HL-60 (cell line): ENCODE results near the gene CHCHD6.

Experiments
- DNase-seq, 2 experiments: peaks; one replicate each; pipeline ENCODE4 v3.0.0-alpha.2; 2010 to 2020; ENCODE audit warnings: low read depth in 1 of 2, low spot score in 1 of 2
- H3K27ac ChIP-seq: fragments of 250-450 bp; sonication (Bioruptor Pico); replicated peaks from 2 replicates; pipeline ENCODE4 v1.5.1; 2020; ENCODE audit warnings: mild to moderate bottlenecking, moderate library complexity
- H3K27me3 ChIP-seq: fragments of 250-450 bp; sonication (Bioruptor Pico); 2 replicates; pipeline ENCODE4 v1.5.1; 2021; ENCODE audit warnings: mild to moderate bottlenecking, moderate library complexity; ENCODE audit not compliant: insufficient read depth, poor library complexity, severe bottlenecking
- H3K4me3 ChIP-seq: replicated peaks from 2 replicates; pipeline ENCODE4 v1.5.1; 2011; ENCODE audit warnings: mild to moderate bottlenecking, control low read depth, low read length; ENCODE audit not compliant: insufficient read depth
- GABPA ChIP-seq: IDR thresholded peaks from 2 replicates; pipeline ENCODE4 v1.6.1; 2012; ENCODE audit warnings: low read depth
- POLR2AphosphoS5 ChIP-seq: IDR thresholded peaks from 2 replicates; pipeline ENCODE4 v1.6.1; 2012; ENCODE audit warnings: low read depth
- SPI1 ChIP-seq: IDR thresholded peaks from 2 replicates; pipeline ENCODE4 v1.6.1; 2012; ENCODE audit warnings: low read depth, mild to moderate bottlenecking, borderline replicate concordance
- TF ChIP-seq, protein P1 (sequence below): IDR thresholded peaks from one replicate; pipeline ENCODE4 v1.5.1; 2011; ENCODE audit warnings: low read length, control low read depth, inconsistent platforms; ENCODE audit not compliant: insufficient read depth
- TF ChIP-seq, protein P2 (sequence below): IDR thresholded peaks from 2 replicates; pipeline ENCODE4 v1.6.1; 2012; ENCODE audit warnings: low read depth; ENCODE audit not compliant: insufficient replicate concordance

CHCHD6 gene

DNA sequence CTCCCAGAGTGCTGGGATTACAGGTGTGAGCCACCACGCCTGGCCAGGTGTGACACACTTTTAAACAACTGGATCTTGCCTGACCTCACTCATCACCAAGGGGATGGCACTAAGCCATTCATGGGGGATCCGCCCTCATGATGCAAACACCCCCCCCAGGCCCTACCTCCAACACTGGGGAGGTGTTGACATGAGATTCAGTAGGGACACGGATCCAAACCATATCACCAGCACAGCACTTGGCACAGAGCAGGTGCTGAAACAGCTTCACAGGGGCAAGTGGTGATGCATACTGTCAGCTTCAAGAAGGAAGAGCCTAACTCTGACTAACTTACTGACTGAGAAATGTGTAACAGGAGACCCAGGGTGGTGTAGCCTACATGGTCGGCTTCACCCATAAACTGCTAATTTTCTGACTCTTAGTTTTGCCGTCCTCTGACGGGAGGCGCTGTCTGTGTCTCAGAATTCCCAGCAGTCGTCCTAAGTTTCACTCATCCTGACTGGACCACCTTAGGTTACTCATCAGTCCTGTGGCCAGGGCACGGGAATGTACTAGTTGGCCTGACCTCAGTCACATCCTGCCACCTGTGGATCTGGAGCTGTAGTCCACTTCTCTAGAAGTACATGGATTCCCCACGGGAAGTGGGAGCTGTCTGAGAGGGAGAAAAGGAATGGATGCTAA is 197.0 kb downstream of the CHCHD6 start:
- Histone ChIP-seq H3K27me3 (no peaks in the 10 kb centered on the region), H3K4me3 (no peak overlapping the region), H3K27ac (no peak overlapping the region)
- TF ChIP-seq, protein P1, sequence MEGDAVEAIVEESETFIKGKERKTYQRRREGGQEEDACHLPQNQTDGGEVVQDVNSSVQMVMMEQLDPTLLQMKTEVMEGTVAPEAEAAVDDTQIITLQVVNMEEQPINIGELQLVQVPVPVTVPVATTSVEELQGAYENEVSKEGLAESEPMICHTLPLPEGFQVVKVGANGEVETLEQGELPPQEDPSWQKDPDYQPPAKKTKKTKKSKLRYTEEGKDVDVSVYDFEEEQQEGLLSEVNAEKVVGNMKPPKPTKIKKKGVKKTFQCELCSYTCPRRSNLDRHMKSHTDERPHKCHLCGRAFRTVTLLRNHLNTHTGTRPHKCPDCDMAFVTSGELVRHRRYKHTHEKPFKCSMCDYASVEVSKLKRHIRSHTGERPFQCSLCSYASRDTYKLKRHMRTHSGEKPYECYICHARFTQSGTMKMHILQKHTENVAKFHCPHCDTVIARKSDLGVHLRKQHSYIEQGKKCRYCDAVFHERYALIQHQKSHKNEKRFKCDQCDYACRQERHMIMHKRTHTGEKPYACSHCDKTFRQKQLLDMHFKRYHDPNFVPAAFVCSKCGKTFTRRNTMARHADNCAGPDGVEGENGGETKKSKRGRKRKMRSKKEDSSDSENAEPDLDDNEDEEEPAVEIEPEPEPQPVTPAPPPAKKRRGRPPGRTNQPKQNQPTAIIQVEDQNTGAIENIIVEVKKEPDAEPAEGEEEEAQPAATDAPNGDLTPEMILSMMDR, result no peak
- DNase-seq, result no peak

DNA sequence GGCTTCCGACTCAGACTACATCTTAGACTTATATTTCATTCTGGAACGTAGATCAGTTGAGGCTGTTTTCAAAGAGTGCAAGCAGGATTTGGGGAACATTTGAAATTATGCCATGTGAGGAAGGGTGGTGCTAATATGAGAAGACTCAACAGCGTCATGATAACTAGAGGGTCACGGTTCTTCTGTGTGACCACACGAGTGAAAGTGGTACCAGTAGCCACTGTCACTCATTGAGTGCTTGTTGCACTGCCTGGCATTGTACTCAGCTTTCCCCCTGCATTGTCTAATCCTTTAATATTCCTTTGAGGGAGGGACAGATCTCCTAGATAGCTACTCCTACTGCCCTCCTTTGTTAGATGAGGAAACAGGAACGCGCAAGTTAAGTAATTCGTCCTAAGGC is 197.6 kb downstream of the CHCHD6 start:
- no peak overlapping the region for H3K27ac ChIP-seq
- H3K4me3 ChIP-seq, result no peak overlapping the region
- peaks cover 1% of the 10 kb centered on the region for H3K27me3 ChIP-seq
- TF ChIP-seq POLR2AphosphoS5 (no peak), SPI1 (no peak)
- TF ChIP-seq, protein P2, sequence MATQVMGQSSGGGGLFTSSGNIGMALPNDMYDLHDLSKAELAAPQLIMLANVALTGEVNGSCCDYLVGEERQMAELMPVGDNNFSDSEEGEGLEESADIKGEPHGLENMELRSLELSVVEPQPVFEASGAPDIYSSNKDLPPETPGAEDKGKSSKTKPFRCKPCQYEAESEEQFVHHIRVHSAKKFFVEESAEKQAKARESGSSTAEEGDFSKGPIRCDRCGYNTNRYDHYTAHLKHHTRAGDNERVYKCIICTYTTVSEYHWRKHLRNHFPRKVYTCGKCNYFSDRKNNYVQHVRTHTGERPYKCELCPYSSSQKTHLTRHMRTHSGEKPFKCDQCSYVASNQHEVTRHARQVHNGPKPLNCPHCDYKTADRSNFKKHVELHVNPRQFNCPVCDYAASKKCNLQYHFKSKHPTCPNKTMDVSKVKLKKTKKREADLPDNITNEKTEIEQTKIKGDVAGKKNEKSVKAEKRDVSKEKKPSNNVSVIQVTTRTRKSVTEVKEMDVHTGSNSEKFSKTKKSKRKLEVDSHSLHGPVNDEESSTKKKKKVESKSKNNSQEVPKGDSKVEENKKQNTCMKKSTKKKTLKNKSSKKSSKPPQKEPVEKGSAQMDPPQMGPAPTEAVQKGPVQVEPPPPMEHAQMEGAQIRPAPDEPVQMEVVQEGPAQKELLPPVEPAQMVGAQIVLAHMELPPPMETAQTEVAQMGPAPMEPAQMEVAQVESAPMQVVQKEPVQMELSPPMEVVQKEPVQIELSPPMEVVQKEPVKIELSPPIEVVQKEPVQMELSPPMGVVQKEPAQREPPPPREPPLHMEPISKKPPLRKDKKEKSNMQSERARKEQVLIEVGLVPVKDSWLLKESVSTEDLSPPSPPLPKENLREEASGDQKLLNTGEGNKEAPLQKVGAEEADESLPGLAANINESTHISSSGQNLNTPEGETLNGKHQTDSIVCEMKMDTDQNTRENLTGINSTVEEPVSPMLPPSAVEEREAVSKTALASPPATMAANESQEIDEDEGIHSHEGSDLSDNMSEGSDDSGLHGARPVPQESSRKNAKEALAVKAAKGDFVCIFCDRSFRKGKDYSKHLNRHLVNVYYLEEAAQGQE, result no peak
- DNase-seq, result no peak

DNA sequence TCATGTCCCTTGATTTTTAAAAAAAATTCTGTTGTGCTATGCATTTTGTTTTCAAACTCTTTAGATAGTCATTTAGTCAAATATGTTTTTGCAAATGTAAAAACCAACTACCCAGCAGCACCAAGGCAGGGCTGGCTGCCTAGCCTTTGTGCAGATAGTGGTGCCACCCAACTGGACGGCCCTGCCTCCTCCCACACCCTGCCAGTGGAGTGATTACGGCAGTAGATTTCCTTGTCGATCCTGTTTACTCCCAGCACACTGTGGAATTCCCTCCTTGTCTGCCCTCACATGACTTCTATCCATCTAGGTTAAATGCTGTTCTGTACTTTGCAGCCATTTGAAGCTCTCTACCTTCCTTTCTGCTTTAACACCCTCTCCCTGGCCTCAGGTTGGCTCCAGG is 199.5 kb downstream of the CHCHD6 start:
- H3K27ac ChIP-seq, result no peak overlapping the region
- H3K4me3 ChIP-seq, result no peak overlapping the region
- peaks cover 8% of the 10 kb centered on the region for H3K27me3 ChIP-seq
- TF ChIP-seq GABPA (no peak), SPI1 (no peak), POLR2AphosphoS5 (no peak)
- TF ChIP-seq, protein P1, result no peak
- TF ChIP-seq, protein P2, result no peak
- no peak for DNase-seq

DNA sequence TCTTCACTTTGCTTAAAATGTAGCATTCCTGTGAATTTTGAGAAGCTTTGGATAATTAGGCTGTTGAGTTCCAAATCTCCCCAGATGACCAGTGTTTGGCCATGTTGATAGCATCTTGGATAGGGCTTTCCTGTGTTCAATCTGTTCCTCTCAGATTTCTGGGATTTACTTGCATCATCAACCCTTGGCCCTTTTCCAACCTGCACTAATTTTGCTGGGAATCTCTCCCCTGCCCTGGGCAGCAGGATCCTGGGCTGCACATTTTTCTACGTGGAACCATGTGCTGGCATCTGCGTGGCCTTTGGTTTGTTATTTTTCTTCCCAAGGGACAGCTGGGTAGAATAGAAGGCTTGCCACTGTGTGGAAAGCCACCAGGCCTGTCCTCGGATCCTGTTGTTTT is 203.5 kb downstream of the CHCHD6 start:
- H3K27ac ChIP-seq, result no peak overlapping the region

More for the DNA sequence above, 203.5 kb downstream of the CHCHD6 start:
- TF ChIP-seq POLR2AphosphoS5 (no peak), SPI1 (no peak), GABPA (no peak)
- TF ChIP-seq, protein P2, result no peak
- TF ChIP-seq, protein P1, result no peak
- no peak for DNase-seq
- Histone ChIP-seq H3K27me3 (peaks cover 10% of the 10 kb centered on the region), H3K4me3 (no peak overlapping the region)
